Right renal cortex interstitium (tissue), 3 donors: ENCODE data around the gene MANBA. TPM values are rescaled to one million over a fixed set of nuclear protein-coding genes. Genes with fewer than 3 reads are reported as not detected.
A peak's percentile ranks its signal among the peaks of the same experiment; 100 is the strongest.
"Not testable (repeated sequence)": the region's sequence is repeated elsewhere in the genome, so short reads cannot be mapped to it uniquely, and the experiment has no call there.

Source experiments
- DNase-seq, 3 donors: peaks; one replicate each; pipeline ENCODE4 v3.0.0-alpha.2; 2013; ENCODE audit warnings: low read depth in 3 of 3, low spot score in 2 of 3
- polyA plus RNA-seq, 3 donors: library from polyadenylated mRNA; unstranded; fragments of 120-200 nt; gene quantifications; one replicate each; pipeline ENCODE4 v1.2.1, GENCODE V29; 2013; ENCODE audit not compliant: insufficient read length in 3 of 3

The MANBA gene
- polyA plus RNA-seq, 3 donors = 20.3 to 21.9 (median 20.6) TPM

DNA sequence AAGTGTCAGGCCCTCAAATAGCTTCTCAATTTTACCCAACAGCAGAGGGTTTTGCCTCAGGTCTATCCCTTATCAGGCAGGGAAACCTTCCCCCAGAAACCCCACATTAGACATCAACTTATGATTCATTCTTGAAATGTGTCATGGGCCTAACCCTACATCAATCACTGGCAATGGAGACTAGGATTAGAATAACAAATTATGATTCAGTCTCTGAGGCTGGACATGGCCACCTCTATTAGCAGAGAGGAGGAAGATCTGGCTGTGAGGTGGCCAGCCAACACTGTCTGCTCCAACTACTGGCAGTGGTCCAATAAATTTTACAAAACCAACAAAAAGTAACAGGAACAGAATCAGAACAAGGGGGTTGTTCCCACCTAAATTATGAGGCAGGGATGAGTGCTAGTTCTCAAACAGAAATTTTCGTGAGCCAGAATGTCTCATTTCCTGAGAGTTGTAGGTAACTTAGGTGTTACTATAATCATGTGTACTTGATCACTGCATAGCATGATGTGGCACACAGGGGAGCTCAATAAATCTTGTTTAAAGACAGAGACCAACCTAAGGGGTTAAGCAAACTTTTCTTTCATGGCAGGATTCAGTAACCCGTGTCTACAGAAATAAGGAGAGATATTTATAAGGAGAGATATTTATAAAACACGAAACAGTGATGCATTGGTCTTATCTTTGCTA lies 132.8 kb downstream of the MANBA start:
- no peak for DNase-seq

DNA sequence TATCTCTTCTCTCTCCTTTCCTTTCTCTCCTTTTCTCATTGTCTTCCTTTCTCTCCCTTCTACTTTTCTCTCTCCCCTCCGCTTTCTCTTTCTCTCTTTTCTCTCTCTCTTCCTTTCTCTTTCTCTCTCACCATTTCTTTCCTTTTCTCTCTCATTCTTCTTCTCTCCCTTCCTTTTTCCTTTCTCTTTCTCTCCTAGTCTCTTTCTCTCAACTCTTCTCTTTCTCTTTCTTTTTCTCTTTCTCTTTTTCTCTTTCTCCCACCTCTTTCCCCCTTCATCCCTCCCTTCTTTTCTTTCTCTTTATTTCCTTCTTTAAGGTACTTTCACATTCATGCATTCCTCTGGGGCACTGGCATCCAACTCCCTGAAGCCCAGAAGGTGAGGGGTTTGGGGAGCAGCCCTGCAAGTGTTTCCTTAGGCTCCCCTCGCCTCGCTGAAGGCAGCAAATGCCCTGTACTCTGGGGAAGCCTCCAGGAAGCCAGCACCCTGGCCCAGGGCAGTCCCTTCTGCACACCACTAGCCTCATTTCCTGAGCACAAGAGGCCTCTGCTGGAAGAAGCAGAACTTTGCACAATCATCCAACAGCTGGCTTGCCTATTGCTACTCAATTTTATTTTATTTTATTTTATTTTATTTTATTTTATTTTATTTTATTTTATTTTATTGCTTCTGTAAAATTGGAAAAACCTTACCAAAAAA lies 135.4 kb downstream of the MANBA start:
- no peak for DNase-seq

DNA sequence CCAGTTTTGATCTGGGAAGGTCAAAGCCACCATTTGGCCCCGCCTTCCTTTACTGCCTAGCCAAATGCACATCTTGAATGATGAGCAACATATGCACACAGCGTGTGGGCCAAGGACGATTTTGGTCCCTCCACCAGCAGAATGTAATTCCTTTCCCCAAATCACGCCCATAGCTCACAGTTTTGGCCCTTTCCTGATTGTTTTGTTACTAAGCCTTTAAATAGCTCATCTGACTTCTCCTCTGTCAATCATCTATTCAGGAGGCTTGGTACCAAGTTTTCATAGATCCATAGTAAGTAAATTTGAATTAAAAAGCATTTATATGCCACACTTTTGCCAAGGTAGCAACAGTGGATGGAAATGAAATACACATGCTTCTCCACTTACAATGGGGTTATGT lies 136.3 kb downstream of the MANBA start:
- no peak for DNase-seq

DNA sequence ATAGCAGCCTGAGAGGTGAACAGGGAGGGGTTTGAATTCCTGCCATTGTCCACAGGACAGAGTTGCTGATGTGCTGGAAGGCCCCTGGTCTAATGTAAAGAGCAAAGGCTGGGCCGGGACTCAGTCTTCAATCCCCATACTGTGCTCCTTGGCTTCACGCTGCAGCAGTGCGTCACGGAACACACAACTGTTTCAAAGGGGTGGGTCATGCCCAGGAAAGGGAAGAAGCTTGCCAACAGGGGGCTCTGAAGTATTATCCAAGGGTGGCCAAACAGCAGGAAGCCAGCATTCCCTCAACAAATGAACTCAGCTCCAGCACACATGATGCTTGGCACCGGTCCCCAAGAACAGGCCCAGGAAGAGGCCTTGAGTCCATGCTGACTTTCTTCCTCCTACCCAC lies 137.1 kb downstream of the MANBA start:
- DNase-seq = peak in 1 of 3 donors; percentile 33

DNA sequence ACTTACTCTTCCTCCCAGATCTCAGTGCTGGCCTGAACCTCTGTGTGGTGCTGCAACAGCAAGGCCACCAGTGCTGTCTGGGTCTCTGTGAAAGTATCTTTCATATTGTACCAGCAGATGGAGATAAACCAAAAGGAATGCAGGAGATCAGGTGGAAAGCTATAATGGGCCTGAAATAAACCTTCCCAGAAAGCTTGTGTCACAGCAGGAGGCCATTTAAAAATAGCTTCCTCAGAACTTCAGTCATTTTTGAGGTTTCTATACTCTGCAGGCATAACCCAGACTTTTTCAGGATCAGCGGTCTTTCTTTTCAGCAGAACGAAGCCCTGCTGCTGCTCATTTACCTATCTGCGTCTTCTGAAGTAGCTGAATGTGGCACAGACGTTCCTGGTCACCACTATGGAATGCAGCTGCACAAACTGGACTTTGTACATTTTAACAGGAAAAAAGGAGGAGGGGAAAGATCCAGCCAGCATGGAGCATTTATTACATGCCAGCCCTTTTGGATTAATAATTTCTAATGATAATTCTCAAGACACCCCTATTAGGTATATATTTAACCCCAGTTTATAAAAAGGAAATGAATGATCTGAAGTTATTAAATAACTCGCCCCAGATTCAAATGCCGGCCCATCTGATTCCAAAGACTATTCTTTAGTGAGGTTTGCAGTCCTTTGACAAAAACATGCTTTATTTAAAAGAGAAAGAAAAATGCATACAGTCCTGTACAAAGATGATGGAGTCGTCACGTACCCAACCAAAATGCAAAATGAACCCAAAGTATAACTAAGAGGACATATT lies 139.9 kb downstream of the MANBA start:
- DNase-seq = peak; percentile 41 to 50 (median 44)

DNA sequence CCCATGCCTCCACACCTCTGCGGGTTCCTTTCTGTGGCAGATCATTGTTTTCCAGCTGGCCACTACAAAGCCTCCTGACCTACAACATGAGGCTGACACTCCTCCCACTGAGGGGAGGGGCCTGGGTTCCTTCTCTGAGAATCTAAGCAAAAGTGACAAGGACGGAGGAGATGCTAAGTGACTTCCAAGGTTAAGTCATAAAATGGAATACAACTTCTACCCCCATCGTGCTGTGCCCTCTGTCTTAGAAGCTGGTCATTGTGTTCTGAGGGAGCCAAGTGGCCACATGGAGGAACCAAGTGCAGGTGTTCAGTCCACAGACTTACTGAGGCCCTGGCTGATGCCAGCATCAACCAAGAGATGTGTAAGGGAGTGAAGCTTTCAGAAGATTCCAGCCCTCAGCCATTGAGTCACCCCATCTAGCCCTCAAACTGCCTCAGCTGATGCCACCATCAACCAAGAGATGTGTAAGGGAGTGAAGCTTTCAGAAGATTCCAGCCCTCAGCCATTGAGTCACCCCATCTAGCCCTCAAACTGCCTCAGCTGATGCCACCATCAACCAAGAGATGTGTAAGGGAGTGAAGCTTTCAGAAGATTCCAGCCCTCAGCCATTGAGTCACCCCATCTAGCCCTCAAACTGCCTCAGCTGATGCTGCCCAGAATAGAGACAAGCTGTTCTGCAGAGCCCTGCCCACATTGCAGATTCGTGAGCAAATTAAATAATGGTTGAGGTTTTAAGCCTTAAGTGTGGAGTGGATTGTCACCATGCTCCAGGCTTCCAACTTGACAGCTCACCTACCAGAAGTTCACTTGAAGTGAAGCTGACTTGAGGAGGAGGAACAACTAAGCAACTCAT lies 140.8 kb downstream of the MANBA start:
- DNase-seq = not testable (repeated sequence)

DNA sequence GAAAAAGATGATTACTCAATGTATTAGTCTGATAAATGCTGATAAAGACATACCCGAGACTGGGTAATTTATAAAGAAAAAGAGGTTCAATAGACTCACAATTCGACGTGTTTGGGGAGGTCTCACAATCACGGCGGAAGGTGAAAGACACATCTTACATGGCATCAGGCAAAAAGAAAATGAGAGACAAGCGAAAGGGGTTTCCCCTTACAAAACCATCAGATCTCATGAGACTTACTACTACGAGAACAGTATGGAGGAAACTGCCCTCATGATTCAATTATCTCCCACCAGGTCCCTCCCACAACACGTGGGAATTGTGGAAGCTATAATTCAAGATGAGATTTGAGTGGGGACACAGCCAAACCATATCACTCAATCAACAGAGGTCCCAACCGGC lies 141.7 kb downstream of the MANBA start:
- DNase-seq = not testable (repeated sequence)

DNA sequence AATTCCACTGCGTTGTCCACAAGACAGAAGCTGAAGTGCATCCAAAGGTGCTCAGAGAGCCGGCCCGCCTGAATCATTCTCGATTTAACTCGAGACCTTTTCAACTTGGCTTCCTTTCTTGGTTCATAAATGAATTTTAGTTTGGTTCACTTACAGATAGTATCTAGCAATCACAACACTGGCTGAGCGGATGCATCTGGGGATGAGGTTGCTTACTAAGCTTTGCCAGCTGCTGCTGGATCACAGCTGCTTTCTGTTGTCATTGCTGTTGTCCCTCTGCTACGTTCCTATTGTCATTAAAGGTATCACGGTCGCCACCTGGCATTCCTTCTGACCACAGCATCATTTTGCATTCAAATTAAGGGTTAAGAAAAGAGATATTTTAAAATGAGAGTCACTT lies 144.1 kb downstream of the MANBA start:
- DNase-seq = no peak

DNA sequence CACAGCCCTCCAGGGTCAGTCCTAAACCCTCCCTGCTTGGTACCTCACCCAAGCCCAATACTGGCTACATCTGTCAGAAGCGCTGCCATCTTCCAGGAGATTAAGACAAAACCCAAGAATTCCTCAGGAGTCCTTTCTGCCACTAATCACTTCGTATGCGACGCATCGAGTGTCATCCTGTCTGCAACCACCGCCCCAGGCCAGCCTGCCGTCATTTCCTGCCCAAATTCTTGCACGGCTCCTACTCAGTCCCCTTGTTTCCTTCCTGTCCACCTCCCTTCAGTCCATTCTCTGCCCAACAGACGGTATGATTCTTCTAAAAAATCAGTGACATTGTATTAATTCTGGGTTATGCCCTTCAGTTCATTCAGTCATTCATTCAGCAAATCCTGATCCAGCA lies 146.0 kb downstream of the MANBA start:
- DNase-seq = no peak

DNA sequence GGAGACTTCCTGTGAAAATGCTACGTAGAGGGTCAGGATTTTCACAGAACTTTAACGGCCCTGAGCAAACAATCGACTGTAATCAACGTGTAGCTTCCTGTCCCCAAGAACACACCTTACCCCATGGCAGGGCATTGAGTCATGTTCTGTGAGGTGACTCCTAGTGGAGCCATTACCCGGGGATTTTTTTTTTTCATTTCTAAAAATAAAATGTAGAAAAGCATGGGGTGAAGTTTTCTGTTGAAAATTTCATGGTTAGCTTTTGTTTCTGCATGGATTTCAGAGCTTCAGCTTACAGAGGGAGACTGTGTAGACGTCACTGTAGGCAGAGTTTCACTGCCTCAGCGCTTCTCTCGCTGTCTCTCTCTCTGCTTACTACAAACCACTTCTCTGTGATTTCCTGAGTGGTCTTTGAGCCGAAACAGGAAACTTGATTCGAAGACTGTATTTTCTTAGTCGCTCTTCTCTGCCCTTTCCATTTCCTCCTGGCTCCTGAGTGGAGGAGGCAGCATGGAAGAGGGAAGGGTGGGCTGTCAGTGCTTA lies 147.9 kb downstream of the MANBA start:
- no peak for DNase-seq

DNA sequence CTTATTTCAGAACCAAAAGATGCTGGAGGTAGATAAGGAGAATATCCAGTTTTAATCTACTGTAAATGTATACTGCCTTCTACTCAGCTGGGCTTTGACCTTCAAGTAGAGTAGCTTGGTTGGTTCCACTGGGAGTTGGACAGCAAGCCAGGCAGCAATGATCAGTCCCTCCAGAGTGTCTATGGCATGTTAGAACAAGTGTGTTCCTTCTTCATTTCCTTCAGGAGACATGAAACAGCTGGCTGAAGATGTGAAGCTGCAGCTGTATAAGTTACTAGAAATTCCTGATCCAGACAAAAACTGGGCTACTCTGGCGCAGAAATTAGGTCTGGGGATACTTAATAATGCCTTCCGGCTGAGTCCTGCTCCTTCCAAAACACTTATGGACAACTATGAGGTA lies 148.6 kb downstream of the MANBA start:
- no peak for DNase-seq

DNA sequence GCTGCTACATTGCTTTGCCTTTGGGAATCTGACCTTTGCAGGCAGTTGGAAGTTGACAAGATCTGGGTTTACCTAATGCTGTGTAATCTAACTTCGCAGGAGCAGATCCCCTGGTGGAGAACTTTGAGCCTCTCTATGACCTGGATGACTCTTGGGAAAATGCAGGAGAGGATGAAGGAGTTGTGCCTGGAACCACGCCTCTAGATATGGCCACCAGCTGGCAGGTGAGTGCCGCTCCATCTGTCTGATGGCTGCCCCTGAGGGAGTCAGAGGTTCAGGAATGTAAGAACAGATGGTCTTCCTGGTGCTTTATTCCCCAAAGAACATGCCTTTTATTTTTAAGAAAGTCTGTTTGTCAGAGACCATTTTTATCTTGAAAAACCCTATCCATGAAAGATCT lies 150.3 kb downstream of the MANBA start:
- DNase-seq = no peak

DNA sequence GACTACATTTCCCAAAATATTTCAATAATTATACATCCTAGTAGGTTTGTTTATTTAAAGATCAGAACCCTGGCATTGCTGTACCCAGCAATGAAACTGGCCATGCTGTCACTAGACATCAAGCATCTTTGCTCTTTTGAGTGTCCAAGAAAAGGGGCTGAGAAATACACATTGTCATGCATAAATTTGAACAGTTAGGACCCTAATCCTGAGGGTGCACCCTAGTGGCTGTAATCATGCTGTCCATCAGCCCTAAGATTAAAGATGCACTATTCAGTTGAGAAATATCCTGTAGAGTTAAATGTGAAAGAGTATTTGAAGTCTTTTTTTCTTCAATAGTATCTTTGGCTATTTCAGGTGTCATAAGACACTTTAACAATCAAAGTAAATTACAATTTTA lies 150.8 kb downstream of the MANBA start:
- DNase-seq = no peak

DNA sequence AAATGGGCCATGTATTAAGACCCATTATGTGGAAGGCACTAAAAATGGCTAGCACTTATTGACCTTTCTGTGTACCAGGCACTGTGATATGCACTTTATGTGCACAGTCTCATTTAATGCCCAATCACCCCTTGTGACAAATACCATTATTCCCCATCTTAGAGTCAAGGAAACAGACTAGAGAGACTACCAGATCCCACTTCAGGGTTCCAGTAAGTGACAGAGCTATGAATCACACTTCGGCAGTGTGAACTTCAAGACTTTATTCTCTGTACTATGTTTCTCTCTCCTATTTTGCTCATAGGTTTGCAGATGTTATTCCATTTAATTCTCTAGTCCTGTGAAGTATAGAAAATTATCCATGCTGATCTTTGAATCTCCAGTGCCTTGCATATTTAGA lies 152.6 kb downstream of the MANBA start:
- no peak for DNase-seq

DNA sequence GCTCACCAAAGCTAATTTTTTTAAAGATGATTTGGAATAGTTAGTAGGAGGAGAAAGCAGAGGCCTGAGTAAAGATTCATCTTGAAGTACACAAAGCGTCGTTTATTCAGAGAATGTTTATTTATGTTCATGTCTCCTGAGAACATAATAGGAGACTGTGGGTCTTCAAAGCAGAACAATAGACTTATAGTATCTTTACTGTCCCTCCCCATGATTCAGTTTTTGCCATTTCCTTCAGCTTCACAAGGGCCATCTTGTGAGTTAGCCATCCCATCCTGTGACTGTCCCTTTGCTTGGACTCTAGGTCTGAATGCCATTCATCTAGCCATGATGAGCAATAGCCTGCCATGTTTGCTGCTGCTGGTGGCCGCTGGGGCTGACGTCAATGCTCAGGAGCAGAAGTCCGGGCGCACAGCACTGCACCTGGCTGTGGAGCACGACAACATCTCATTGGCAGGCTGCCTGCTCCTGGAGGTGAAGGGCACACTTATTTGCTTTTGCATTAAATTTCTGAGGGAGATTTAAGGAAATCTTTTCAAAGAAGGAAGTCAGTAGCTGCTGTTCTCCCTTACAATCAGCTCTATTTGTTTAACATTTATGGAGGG lies 153.8 kb downstream of the MANBA start:
- no peak for DNase-seq

DNA sequence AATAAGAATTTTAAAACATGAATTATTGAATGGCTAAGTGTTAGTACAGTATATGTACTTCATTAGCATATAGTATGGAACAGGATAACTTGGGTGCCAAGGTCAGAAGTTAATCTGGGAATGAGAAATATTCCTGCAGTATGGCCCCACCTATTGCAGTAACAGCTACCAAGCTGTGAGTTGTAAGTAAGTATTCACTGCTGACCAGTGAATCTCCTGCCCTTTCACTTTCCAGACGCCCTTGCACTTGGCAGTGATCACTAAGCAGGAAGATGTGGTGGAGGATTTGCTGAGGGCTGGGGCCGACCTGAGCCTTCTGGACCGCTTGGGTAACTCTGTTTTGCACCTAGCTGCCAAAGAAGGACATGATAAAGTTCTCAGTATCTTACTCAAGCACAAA lies 154.5 kb downstream of the MANBA start:
- DNase-seq = no peak

DNA sequence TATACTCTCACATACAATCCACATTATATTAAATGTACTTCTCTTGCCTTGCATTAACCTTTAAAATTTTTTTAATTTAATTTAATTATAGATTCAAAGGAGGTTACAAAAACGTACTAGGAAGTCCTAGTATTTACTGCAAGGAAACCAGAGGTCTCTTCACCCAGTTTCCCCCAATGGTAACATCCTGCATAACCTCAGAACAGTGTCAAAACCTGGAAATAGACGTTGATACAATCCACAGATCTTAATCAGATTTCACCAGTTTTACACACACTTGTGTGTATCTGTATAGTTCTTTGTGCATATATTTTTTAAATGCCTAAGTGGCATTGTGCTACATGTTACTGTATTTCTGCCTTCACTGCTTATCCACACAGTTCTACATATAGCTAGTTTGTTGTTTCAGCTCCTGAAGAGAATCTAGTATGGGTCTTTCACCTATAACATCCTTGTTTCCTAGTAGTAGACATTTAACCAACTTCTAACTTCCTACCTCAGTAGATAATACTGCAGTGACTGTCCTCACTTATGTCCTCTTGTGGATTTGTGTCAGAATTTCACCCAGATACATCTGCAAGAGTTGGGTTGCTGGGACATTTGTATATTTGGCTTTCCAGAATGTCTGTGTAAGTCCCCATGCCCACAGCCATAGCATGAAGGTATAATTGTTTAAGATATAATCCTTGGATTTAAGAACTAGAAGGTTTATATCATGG lies 156.4 kb downstream of the MANBA start:
- DNase-seq = no peak

DNA sequence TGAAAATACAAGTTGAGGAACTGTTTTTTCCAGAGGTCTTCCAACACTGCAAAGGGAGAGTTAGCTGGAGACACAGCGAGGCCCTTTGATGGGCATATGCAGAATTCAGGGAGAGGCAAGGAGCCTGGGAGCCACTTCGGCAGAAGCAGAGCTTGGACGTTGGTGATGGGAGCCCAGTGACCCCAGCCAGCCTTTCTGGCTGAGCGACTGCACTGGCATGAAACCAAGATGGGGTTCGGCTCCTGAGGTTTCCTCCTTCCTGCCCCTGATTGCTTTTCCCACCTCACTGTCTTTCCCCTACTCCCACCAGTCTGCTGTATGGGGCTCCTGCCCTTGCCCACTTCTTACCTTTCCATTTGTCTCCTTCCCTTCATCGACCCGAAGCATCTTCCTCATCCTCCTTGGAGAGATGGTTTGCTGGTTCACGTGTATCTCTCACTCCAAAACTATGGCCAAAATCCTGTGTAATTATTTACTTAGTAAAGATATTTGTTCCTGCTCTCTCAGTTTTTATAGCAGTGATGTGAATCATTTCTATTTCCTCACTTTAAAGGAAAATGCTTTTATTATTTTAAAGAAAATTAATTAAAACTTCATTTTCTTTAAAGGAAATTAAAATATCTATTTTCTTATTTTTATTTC lies 159.1 kb downstream of the MANBA start:
- DNase-seq = no peak

DNA sequence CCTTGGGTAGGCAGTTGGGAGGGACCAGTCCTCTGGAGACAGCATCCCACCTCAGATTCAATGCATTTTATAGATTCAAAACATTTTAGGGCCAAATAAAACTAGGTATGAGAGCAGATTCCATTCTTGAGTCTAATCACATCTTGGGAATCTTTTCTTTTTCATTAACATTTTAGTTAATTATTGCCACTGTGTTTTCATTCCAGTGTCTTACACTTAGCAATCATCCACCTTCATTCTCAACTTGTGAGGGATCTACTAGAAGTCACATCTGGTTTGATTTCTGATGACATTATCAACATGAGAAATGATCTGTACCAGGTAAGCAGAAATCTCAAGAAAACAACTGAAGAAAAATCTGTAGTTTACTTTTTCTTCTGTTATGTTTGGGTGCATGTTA lies 160.1 kb downstream of the MANBA start:
- DNase-seq = no peak
